ENCODE results near the gene SUCNR1. TPM values are rescaled to one million over a fixed set of nuclear protein-coding genes. Genes with fewer than 3 reads are reported as not detected.
A peak's percentile ranks its signal among the peaks of the same experiment; 100 is the strongest.

Gene SUCNR1
- total RNA-seq, 4 donors from 2014 or later = 0.64 to 1.5 (median 0.95) TPM

- intact Hi-C loops (cut with DNase I; ENCODE audit: low total_unique reads) = loop anchor here (10.0 kb wide), 1 partner anchor 472 kb away; no protein-coding TSS in a partner anchor
- TF ChIP-seq POLR2A (IDR thresholded peaks at IDR 0.05) = no peak
- no peak for TF ChIP-seq CTCF (IDR thresholded peaks at IDR 0.05)
- DNase-seq (ENCODE audit: low spot score in 2 of 2) = no peak
- H3K4me3 ChIP-seq (ENCODE audit: low read depth, poor library complexity, severe bottlenecking) = no peak overlapping the region
Measured at GRCh38 chr3:151916781-151917180, 43.3 kb downstream of the SUCNR1 start.

GRCh38 chr3:151918253-151919029 lies 45.0 kb downstream of the SUCNR1 start:
- TF ChIP-seq POLR2A (IDR thresholded peaks at IDR 0.05) (no peak), CTCF (IDR thresholded peaks at IDR 0.05) (no peak)
- intact Hi-C loops (cut with DNase I; ENCODE audit: low total_unique reads) = loop anchor here (10.0 kb wide), 1 partner anchor 474 kb away; no protein-coding TSS in a partner anchor
- peak in 1 of 2 donors; percentile 49 for DNase-seq (ENCODE audit: low spot score in 2 of 2)
- WGBS, 2 donors = 33 to 39% methylated on average over 5 of the region's 5 CpGs
- no peak overlapping the region for H3K4me3 ChIP-seq (ENCODE audit: low read depth, poor library complexity, severe bottlenecking)

- no peak for DNase-seq (ENCODE audit: low spot score in 2 of 2)
- WGBS, 2 donors = 52 to 56% methylated on average over 2 of the region's 2 CpGs
- H3K4me3 ChIP-seq (ENCODE audit: low read depth, poor library complexity, severe bottlenecking) = no peak overlapping the region
- intact Hi-C loops (cut with DNase I; ENCODE audit: low total_unique reads) = loop anchor here (10.0 kb wide), 1 partner anchor 474 kb away; no protein-coding TSS in a partner anchor
- no peak for TF ChIP-seq POLR2A (IDR thresholded peaks at IDR 0.05)
- TF ChIP-seq CTCF (IDR thresholded peaks at IDR 0.05) = no peak
Measured at GRCh38 chr3:151919030-151919328, 45.5 kb downstream of the SUCNR1 start.

- DNase-seq (ENCODE audit: low spot score in 2 of 2) = peak in 1 of 2 donors; percentile 54
- intact Hi-C loops (cut with DNase I; ENCODE audit: low total_unique reads) = loop anchor here (10.0 kb wide), 1 partner anchor 475 kb away; no protein-coding TSS in a partner anchor
- H3K4me3 ChIP-seq (ENCODE audit: low read depth, poor library complexity, severe bottlenecking) = no peak overlapping the region
- WGBS, 2 donors = 38 to 41% methylated on average over 3 of the region's 3 CpGs
- TF ChIP-seq POLR2A (IDR thresholded peaks at IDR 0.05) = no peak
- no peak for TF ChIP-seq CTCF (IDR thresholded peaks at IDR 0.05)
Measured at GRCh38 chr3:151919446-151919845, 46.0 kb downstream of the SUCNR1 start.

- intact Hi-C loops (cut with DNase I; ENCODE audit: low total_unique reads) = no loop called here
- DNase-seq (ENCODE audit: low spot score in 2 of 2) = no peak
- no peak overlapping the region for H3K4me3 ChIP-seq (ENCODE audit: low read depth, poor library complexity, severe bottlenecking)
- WGBS, 2 donors = 0 to 9% methylated on average over 1 of the region's 1 CpG
- TF ChIP-seq CTCF (IDR thresholded peaks at IDR 0.05) (no peak), POLR2A (IDR thresholded peaks at IDR 0.05) (no peak)
Measured at GRCh38 chr3:151923901-151924300, 50.5 kb downstream of the SUCNR1 start.

- H3K4me3 ChIP-seq (ENCODE audit: low read depth, poor library complexity, severe bottlenecking) = no peak overlapping the region
- WGBS, 2 donors = 86 to 89% methylated on average over 3 of the region's 3 CpGs
- TF ChIP-seq POLR2A (IDR thresholded peaks at IDR 0.05) (no peak), CTCF (IDR thresholded peaks at IDR 0.05) (no peak)
- intact Hi-C loops (cut with DNase I; ENCODE audit: low total_unique reads) = no loop called here
- DNase-seq (ENCODE audit: low spot score in 2 of 2) = no peak
Measured at GRCh38 chr3:151924753-151925152, 51.3 kb downstream of the SUCNR1 start.
